ENCODE results near the gene FURIN. TPM values are rescaled to one million over a fixed set of nuclear protein-coding genes. Genes with fewer than 3 reads are reported as not detected.

Gene FURIN
- total RNA-seq, 1 donor from 2014 or later = 143 TPM

DNA sequence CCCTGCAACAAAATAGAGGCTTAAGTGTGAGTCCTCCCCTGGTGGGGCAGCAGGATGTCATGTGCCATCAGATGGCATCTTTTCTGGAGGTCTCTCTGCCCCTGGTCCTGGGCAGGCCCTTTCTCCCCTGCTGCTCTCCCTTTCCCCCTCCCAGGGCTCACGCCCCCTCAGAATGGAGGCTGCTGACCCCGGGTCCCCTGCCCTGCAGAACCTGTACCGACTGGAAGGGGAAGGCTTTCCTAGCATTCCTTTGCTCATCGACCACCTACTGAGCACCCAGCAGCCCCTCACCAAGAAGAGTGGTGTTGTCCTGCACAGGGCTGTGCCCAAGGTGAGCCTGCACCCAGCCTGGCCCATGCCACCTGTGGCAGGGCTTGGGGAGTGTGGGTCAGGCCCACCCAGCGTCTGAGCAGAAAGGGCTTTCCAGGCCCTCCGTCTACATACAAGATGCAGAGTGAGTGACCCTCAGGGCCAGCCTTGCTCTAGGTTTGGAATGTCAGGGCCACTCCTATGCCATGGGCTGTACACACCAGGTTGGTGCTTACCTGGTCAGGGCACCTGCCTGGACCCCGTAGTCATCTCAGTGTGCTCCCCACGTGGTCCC lies 23.1 kb downstream of the FURIN start:
- H3K27ac Mint-ChIP-seq (ENCODE audit: unreplicated experiment) = no peak overlapping the region
- no peak overlapping the region for H3K4me3 Mint-ChIP-seq (ENCODE audit: unreplicated experiment)
- H3K27me3 Mint-ChIP-seq (ENCODE audit: unreplicated experiment) = peaks cover 4% of the 10 kb centered on the region
- no peak for DNase-seq (ENCODE audit: low spot score)
- H3K4me1 Mint-ChIP-seq (ENCODE audit: unreplicated experiment) = peaks cover 3% of the 10 kb centered on the region
- no peaks in the 10 kb centered on the region for H3K9me3 Mint-ChIP-seq (ENCODE audit: unreplicated experiment)
- H3K36me3 Mint-ChIP-seq (ENCODE audit: low read depth, unreplicated experiment) = peaks cover 37% of the 10 kb centered on the region
- TF ChIP-seq, protein P1, sequence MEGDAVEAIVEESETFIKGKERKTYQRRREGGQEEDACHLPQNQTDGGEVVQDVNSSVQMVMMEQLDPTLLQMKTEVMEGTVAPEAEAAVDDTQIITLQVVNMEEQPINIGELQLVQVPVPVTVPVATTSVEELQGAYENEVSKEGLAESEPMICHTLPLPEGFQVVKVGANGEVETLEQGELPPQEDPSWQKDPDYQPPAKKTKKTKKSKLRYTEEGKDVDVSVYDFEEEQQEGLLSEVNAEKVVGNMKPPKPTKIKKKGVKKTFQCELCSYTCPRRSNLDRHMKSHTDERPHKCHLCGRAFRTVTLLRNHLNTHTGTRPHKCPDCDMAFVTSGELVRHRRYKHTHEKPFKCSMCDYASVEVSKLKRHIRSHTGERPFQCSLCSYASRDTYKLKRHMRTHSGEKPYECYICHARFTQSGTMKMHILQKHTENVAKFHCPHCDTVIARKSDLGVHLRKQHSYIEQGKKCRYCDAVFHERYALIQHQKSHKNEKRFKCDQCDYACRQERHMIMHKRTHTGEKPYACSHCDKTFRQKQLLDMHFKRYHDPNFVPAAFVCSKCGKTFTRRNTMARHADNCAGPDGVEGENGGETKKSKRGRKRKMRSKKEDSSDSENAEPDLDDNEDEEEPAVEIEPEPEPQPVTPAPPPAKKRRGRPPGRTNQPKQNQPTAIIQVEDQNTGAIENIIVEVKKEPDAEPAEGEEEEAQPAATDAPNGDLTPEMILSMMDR (IDR thresholded peaks at IDR 0.05; ENCODE audit: unreplicated experiment) = no peak

DNA sequence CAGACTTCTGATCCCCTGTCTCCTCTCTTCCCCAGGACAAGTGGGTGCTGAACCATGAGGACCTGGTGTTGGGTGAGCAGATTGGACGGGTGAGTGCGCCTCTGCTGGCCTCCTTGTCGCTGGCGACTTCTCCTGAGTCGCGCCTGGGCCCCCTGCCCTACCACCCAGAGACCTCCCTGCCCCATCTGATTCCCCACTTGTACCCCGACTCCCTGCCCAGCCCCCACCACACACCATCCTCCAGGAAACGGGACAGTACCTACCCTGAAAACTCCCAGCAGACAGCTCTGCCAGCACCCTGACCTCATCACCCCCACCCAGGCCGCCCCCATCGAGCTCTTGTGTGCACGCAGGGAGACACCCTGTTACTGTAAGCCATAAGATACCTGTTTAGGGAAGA lies 23.6 kb downstream of the FURIN start:
- DNase-seq (ENCODE audit: low spot score) = no peak
- Mint-ChIP-seq H3K4me1 (ENCODE audit: unreplicated experiment) (peaks cover 3% of the 10 kb centered on the region), H3K4me3 (ENCODE audit: unreplicated experiment) (no peak overlapping the region), H3K27me3 (ENCODE audit: unreplicated experiment) (peaks cover 4% of the 10 kb centered on the region), H3K27ac (ENCODE audit: unreplicated experiment) (no peak overlapping the region), H3K36me3 (ENCODE audit: low read depth, unreplicated experiment) (peaks cover 38% of the 10 kb centered on the region), H3K9me3 (ENCODE audit: unreplicated experiment) (no peaks in the 10 kb centered on the region)
- TF ChIP-seq, protein P1 (IDR thresholded peaks at IDR 0.05; ENCODE audit: unreplicated experiment) = no peak

DNA sequence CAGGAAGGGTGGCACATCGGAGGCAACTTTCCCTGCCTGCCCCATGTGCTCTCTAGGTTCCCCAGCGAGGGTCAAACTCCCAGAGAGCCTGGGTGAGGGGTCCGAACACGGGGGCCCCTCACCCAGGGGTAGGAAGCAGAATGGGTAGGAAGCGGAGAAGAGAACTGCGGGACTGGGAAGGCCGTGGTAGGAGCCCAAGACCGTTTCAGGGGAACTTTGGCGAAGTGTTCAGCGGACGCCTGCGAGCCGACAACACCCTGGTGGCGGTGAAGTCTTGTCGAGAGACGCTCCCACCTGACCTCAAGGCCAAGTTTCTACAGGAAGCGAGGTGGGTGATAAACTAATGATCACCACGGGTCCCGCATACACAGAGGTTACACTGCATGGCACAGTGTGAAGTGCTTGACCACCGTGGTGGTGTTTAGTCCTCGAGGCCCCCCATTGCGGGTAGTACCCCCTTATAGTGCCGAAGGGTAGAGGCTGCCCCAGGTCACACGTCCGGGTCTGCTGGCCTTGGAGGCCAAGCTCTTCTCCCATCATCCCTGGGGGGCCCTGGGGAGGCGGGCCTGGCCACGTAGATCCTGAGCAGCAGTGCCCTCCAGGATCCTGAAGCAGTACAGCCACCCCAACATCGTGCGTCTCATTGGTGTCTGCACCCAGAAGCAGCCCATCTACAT lies 24.2 kb downstream of the FURIN start:
- Mint-ChIP-seq H3K27ac (ENCODE audit: unreplicated experiment) (no peak overlapping the region), H3K4me1 (ENCODE audit: unreplicated experiment) (peaks cover 3% of the 10 kb centered on the region), H3K27me3 (ENCODE audit: unreplicated experiment) (peaks cover 4% of the 10 kb centered on the region), H3K4me3 (ENCODE audit: unreplicated experiment) (no peak overlapping the region), H3K36me3 (ENCODE audit: low read depth, unreplicated experiment) (peaks cover 35% of the 10 kb centered on the region), H3K9me3 (ENCODE audit: unreplicated experiment) (no peaks in the 10 kb centered on the region)
- TF ChIP-seq, protein P1 (IDR thresholded peaks at IDR 0.05; ENCODE audit: unreplicated experiment) = no peak
- no peak for DNase-seq (ENCODE audit: low spot score)

DNA sequence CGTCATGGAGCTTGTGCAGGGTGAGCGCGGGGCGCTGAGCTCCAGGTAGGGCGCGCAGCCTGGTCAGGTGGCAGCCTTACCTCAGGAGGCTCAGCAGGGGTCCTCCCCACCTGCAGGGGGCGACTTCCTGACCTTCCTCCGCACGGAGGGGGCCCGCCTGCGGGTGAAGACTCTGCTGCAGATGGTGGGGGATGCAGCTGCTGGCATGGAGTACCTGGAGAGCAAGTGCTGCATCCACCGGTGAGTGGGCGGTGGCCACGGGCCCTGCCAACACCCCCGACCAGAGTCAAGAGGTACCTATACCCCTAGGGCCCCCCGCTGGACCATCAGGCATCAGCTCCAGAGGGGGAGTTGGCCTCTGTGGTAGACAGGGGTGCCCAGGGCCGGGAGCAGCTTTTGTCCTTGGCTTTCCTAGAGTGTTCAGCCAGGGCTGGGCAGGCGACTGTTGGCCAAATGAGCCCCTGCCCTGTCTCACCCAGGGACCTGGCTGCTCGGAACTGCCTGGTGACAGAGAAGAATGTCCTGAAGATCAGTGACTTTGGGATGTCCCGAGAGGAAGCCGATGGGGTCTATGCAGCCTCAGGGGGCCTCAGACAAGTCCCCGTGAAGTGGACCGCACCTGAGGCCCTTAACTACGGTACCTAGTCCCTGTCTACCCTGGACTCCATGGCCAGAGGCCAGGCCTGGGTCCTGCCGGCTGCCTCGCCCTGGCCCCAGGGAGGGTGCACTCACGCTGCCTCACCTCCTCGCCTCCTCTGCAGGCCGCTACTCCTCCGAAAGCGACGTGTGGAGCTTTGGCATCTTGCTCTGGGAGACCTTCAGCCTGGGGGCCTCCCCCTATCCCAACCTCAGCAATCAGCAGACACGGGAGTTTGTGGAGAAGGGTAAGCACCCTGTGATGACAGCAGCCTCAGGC lies 25.0 kb downstream of the FURIN start:
- Mint-ChIP-seq H3K4me1 (ENCODE audit: unreplicated experiment) (peaks cover 1% of the 10 kb centered on the region), H3K36me3 (ENCODE audit: low read depth, unreplicated experiment) (peaks cover 28% of the 10 kb centered on the region), H3K27ac (ENCODE audit: unreplicated experiment) (no peak overlapping the region), H3K9me3 (ENCODE audit: unreplicated experiment) (no peaks in the 10 kb centered on the region), H3K4me3 (ENCODE audit: unreplicated experiment) (no peak overlapping the region), H3K27me3 (ENCODE audit: unreplicated experiment) (peaks cover 5% of the 10 kb centered on the region)
- no peak for DNase-seq (ENCODE audit: low spot score)
- TF ChIP-seq, protein P1 (IDR thresholded peaks at IDR 0.05; ENCODE audit: unreplicated experiment) = peak; percentile 43
